HG02852 (cell line): ENCODE measurements around the gene TFDP1.

Source experiments
- ATAC-seq: cut with Tn5 transposase; IDR thresholded peaks from one replicate; pipeline ENCODE4 v1.9.1; 2021; ENCODE audit warnings: mild to moderate bottlenecking, moderate library complexity; ENCODE audit not compliant: unreplicated experiment

Gene TFDP1

GRCh38 chr13:113630296-113630695, 45.7 kb downstream of the TFDP1 start:
- no peak for ATAC-seq

GRCh38 chr13:113630804-113631203, 46.3 kb downstream of the TFDP1 start:
- no peak for ATAC-seq

- no peak for ATAC-seq
Measured at GRCh38 chr13:113631341-113632095, 47.0 kb downstream of the TFDP1 start.

- no peak for ATAC-seq
Measured at GRCh38 chr13:113632706-113633484, 48.3 kb downstream of the TFDP1 start.

- no peak for ATAC-seq
Measured at GRCh38 chr13:113633485-113633873, 48.9 kb downstream of the TFDP1 start.

- ATAC-seq: no peak
Measured at GRCh38 chr13:113634279-113635047, 49.9 kb downstream of the TFDP1 start.

GRCh38 chr13:113635048-113635420, 50.5 kb downstream of the TFDP1 start:
- no peak for ATAC-seq

GRCh38 chr13:113635709-113636108, 51.2 kb downstream of the TFDP1 start:
- ATAC-seq: no peak

GRCh38 chr13:113636266-113636963, 51.9 kb downstream of the TFDP1 start:
- no peak for ATAC-seq

GRCh38 chr13:113637262-113638160, 53.0 kb downstream of the TFDP1 start:
- no peak for ATAC-seq

- ATAC-seq: no peak
Measured at GRCh38 chr13:113638173-113638746, 53.7 kb downstream of the TFDP1 start.

GRCh38 chr13:113638806-113639205, 54.3 kb downstream of the TFDP1 start:
- ATAC-seq: no peak

GRCh38 chr13:113639616-113640262, 55.2 kb downstream of the TFDP1 start:
- no peak for ATAC-seq

GRCh38 chr13:113641426-113641825, 56.9 kb downstream of the TFDP1 start:
- ATAC-seq: no peak

GRCh38 chr13:113642563-113642962, 58.0 kb downstream of the TFDP1 start:
- ATAC-seq: no peak

GRCh38 chr13:113643593-113643992, 59.0 kb downstream of the TFDP1 start:
- ATAC-seq: no peak

- ATAC-seq: no peak
Measured at GRCh38 chr13:113644800-113645199, 60.2 kb downstream of the TFDP1 start.

GRCh38 chr13:113645329-113645728, 60.8 kb downstream of the TFDP1 start:
- no peak for ATAC-seq

GRCh38 chr13:113646376-113646775, 61.8 kb downstream of the TFDP1 start:
- ATAC-seq: no peak
